ENCODE measurements around the gene PEX7. TPM values are rescaled to one million over a fixed set of nuclear protein-coding genes. Genes with fewer than 3 reads are reported as not detected.

Gene PEX7
- total and polyA plus RNA-seq, 2 of the 8 experiments (the other 6 are each of a cell fraction or from before 2014, with no cell fraction given), result 6.4 to 11.0 TPM

DNA sequence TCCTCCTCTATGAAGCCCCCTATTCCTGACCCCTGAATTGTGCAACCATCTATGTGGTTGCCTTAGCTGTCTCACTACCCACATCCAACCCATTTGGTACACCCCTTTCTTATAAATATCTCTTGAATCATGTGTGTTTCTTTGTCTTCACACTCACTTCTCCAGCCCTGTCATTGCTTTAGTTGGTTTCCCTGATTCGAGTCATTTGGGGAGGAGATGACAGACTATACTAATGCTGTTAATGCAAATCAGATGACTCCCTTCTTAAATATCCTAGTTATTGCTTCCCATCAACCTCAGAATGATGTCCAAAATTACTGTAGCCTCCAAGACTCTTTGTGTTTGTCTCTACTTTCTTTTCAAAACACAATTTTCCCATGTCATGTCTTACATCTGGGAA is 122.7 kb downstream of the PEX7 start:
- H2BK5ac ChIP-seq (ENCODE audit: low read depth, low read length), result no peak overlapping the region
- H3K79me1 ChIP-seq (ENCODE audit: low read depth, low read length), result no peaks in the 10 kb centered on the region
- H3K4me1 ChIP-seq (replicated peaks in 1 of 4; ENCODE audit: control insufficient read depth in 3 of 4, insufficient read depth in 4 of 4, low read length in 3 of 4), result no peaks in the 10 kb centered on the region; a peak in 1 of 7 replicates
- no peaks in the 10 kb centered on the region for H3K23me2 ChIP-seq (ENCODE audit: low read depth, low read length)
- no peak overlapping the region for H3K27ac ChIP-seq (ENCODE audit: low read depth, low read length)
- H2BK12ac ChIP-seq (ENCODE audit: low read depth, low read length), result no peak overlapping the region
- FAIRE-seq (no peak), DNase-seq (ENCODE audit: low read depth in 1 of 2, low spot score in 2 of 2) (no peak)
- no peak overlapping the region for H3K4me2 ChIP-seq (ENCODE audit: insufficient read depth in 1 of 2, low read depth in 2 of 2, low read length in 2 of 2)
- H3K36me3 ChIP-seq (ENCODE audit: control insufficient read depth in 2 of 4, insufficient read depth in 4 of 4, low read length in 3 of 4), result no peaks in the 10 kb centered on the region
- H3K9me3 ChIP-seq (ENCODE audit: insufficient read depth in 2 of 2, low read depth in 1 of 2, low read length in 1 of 2), result 0 out of 4 replicates have a peak, but pooled peaks cover 0 to 2% of the 10 kb centered on the region in 2 experiments
- H4K5ac ChIP-seq (ENCODE audit: insufficient read length, low read depth, low read length), result no peak overlapping the region
- 86% methylated on average over 1 of the region's 1 CpG; no CpG with 5 or more reads in 1 of the 2 experiments for WGBS, 2 experiments (ENCODE audit: extremely low coverage in 1 of 2, insufficient coverage in 1 of 2, insufficient read length in 1 of 2, insufficient replicate concordance in 2 of 2, low coverage in 1 of 2, low lambda C conversion rate in 2 of 2, missing lambda C conversion rate in 1 of 2)
- no peak overlapping the region for H2BK120ac ChIP-seq (replicated peaks; ENCODE audit: low read depth, low read length)
- no peak overlapping the region for H3K4me3 ChIP-seq (ENCODE audit: extremely low read depth in 1 of 4, insufficient read depth in 2 of 4, low read depth in 3 of 4, low read length in 4 of 4)
- no peaks in the 10 kb centered on the region for H3K79me2 ChIP-seq (ENCODE audit: control insufficient read depth in 1 of 2, insufficient read depth in 2 of 2, low read length in 2 of 2)
- no peak overlapping the region for H3K56ac ChIP-seq (replicated peaks; ENCODE audit: insufficient read length, low read depth, low read length)
- no peak overlapping the region for H2BK20ac ChIP-seq (ENCODE audit: low read length)
- no peak overlapping the region for H3K4ac ChIP-seq (replicated peaks; ENCODE audit: insufficient read length, low read depth, low read length)
- no peak overlapping the region for H3K9ac ChIP-seq (replicated peaks in 1 of 4; ENCODE audit: extremely low read depth in 1 of 4, low read depth in 3 of 4, low read length in 3 of 4)
- no peak overlapping the region for H3K18ac ChIP-seq (ENCODE audit: extremely low read depth, low read length)
- no peak overlapping the region for H2AK5ac ChIP-seq (ENCODE audit: low read depth, low read length)
- H3K27me3 ChIP-seq (replicated peaks in 1 of 4; ENCODE audit: control insufficient read depth in 3 of 4, extremely low read depth in 1 of 4, insufficient read depth in 3 of 4, low read length in 3 of 4), result no peaks in the 10 kb centered on the region
- H4K91ac ChIP-seq (replicated peaks; ENCODE audit: insufficient read length, low read length), result no peak overlapping the region
- H2AFZ ChIP-seq (ENCODE audit: low read length), result no peak overlapping the region
- no peak overlapping the region for H2BK15ac ChIP-seq (ENCODE audit: low read length)
- H4K20me1 ChIP-seq (replicated peaks in 1 of 2; ENCODE audit: control insufficient read depth in 1 of 2, insufficient read depth in 2 of 2, low read length in 2 of 2), result no peaks in the 10 kb centered on the region
- POLR2A ChIA-PET (ENCODE audit: partially characterized antibody), result interaction anchor here (4.5 kb wide), 1 partner anchor 13 kb away, joined by 23 read pairs; no protein-coding TSS in a partner anchor
- no peak overlapping the region for H4K8ac ChIP-seq (ENCODE audit: extremely low read depth, insufficient read depth, low read length)
- H3K14ac ChIP-seq (ENCODE audit: insufficient read length), result no peak overlapping the region
- no peak overlapping the region for H3K23ac ChIP-seq (ENCODE audit: insufficient read length)
- CTCF ChIA-PET (ENCODE audit: partially characterized antibody), result interaction anchor here (0.6 to 1.9 kb wide), 3 partner anchors 14 to 897 kb away, joined by 3 to 6 read pairs (median 3); no protein-coding TSS in a partner anchor
- TF ChIP-seq CBX8 (IDR thresholded peaks at IDR 0.05; ENCODE audit: borderline replicate concordance, low read depth, low read length), result no peak
- no peak for TF ChIP-seq SP4 (IDR thresholded peaks at IDR 0.05; ENCODE audit: low read length)
- TF ChIP-seq ZNF274 (IDR thresholded peaks at IDR 0.05; ENCODE audit: borderline replicate concordance, extremely low read depth, low read length), result no peak
- no peak for TF ChIP-seq SIRT6 (IDR thresholded peaks at IDR 0.05; ENCODE audit: low read length)
- TF ChIP-seq SAP30 (IDR thresholded peaks at IDR 0.05; ENCODE audit: insufficient read depth, insufficient replicate concordance, low read length), result no peak
- no peak for TF ChIP-seq JUN (IDR thresholded peaks at IDR 0.05; ENCODE audit: low read depth, low read length)
- TF ChIP-seq SP1 (IDR thresholded peaks at IDR 0.05; ENCODE audit: low read depth, low read length), result no peak
- no peak for TF ChIP-seq EZH2 (IDR thresholded peaks at IDR 0.05; ENCODE audit: low read depth, low read length, severe bottlenecking)

Data from H1 (cell line).